Ammon's horn (tissue), 1 donor: ENCODE data around the gene ZFYVE26.
"Not testable (repeated sequence)": the region's sequence is repeated elsewhere in the genome, so short reads cannot be mapped to it uniquely, and the experiment has no call there.

Source experiments
- DNase-seq: peaks from one replicate; pipeline ENCODE4 v3.0.0-alpha.2; 2016; ENCODE audit warnings: low spot score

Gene ZFYVE26

GRCh38 chr14:67705211-67705610, 111.2 kb downstream of the ZFYVE26 start:
- no peak for DNase-seq

GRCh38 chr14:67704484-67705089, 111.8 kb downstream of the ZFYVE26 start:
- DNase-seq: peak; percentile 89

GRCh38 chr14:67703997-67704396, 112.4 kb downstream of the ZFYVE26 start:
- no peak for DNase-seq

- DNase-seq: not testable (repeated sequence)
Observed at GRCh38 chr14:67701492-67701891, 114.9 kb downstream of the ZFYVE26 start, which contains the start of gene RDH12. Gene RDH12, plus strand, starts transcription at chr14:67701886. Its CDS starts 20,757 bp downstream, at chr14:67722643.

GRCh38 chr14:67698179-67698578, 118.2 kb downstream of the ZFYVE26 start:
- DNase-seq: no peak

GRCh38 chr14:67697006-67697405, 119.4 kb downstream of the ZFYVE26 start:
- DNase-seq: no peak
